ENCODE measurements around the gene NUTF2.

- no peak for TF ChIP-seq ZFHX2 (tag by site-specific recombination; conservative IDR thresholded peaks at IDR 0.05)
- TF ChIP-seq CTCF (tag by site-specific recombination; IDR thresholded peaks at IDR 0.05), result no peak
- no peak for TF ChIP-seq ZNF138 (tag by site-specific recombination; IDR thresholded peaks at IDR 0.05; ENCODE audit: borderline replicate concordance)
- TF ChIP-seq, protein P1, sequence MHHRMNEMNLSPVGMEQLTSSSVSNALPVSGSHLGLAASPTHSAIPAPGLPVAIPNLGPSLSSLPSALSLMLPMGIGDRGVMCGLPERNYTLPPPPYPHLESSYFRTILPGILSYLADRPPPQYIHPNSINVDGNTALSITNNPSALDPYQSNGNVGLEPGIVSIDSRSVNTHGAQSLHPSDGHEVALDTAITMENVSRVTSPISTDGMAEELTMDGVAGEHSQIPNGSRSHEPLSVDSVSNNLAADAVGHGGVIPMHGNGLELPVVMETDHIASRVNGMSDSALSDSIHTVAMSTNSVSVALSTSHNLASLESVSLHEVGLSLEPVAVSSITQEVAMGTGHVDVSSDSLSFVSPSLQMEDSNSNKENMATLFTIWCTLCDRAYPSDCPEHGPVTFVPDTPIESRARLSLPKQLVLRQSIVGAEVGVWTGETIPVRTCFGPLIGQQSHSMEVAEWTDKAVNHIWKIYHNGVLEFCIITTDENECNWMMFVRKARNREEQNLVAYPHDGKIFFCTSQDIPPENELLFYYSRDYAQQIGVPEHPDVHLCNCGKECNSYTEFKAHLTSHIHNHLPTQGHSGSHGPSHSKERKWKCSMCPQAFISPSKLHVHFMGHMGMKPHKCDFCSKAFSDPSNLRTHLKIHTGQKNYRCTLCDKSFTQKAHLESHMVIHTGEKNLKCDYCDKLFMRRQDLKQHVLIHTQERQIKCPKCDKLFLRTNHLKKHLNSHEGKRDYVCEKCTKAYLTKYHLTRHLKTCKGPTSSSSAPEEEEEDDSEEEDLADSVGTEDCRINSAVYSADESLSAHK (tag by site-specific recombination; IDR thresholded peaks at IDR 0.05), result no peak
- TF ChIP-seq HOXA7 (CRISPR knock-in tag; IDR thresholded peaks at IDR 0.05; ENCODE audit: borderline replicate concordance), result no peak
- TF ChIP-seq ZNF585B (tag by site-specific recombination; IDR thresholded peaks at IDR 0.05), result no peak
- TF ChIP-seq, protein P2, sequence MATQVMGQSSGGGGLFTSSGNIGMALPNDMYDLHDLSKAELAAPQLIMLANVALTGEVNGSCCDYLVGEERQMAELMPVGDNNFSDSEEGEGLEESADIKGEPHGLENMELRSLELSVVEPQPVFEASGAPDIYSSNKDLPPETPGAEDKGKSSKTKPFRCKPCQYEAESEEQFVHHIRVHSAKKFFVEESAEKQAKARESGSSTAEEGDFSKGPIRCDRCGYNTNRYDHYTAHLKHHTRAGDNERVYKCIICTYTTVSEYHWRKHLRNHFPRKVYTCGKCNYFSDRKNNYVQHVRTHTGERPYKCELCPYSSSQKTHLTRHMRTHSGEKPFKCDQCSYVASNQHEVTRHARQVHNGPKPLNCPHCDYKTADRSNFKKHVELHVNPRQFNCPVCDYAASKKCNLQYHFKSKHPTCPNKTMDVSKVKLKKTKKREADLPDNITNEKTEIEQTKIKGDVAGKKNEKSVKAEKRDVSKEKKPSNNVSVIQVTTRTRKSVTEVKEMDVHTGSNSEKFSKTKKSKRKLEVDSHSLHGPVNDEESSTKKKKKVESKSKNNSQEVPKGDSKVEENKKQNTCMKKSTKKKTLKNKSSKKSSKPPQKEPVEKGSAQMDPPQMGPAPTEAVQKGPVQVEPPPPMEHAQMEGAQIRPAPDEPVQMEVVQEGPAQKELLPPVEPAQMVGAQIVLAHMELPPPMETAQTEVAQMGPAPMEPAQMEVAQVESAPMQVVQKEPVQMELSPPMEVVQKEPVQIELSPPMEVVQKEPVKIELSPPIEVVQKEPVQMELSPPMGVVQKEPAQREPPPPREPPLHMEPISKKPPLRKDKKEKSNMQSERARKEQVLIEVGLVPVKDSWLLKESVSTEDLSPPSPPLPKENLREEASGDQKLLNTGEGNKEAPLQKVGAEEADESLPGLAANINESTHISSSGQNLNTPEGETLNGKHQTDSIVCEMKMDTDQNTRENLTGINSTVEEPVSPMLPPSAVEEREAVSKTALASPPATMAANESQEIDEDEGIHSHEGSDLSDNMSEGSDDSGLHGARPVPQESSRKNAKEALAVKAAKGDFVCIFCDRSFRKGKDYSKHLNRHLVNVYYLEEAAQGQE (tag by site-specific recombination; IDR thresholded peaks at IDR 0.05), result no peak
Observed at GRCh38 chr16:67879462-67879861, 32.7 kb downstream of the NUTF2 start.
